ENCODE results near the gene CCDC77. TPM values are rescaled to one million over a fixed set of nuclear protein-coding genes. Genes with fewer than 3 reads are reported as not detected.

Gene CCDC77
- total RNA-seq, 1 donor from 2014 or later, result 17.1 TPM

- Mint-ChIP-seq H3K27me3 (ENCODE audit: unreplicated experiment) (peaks cover 4% of the 10 kb centered on the region), H3K27ac (ENCODE audit: unreplicated experiment) (no peak overlapping the region)
Observed at GRCh38 chr12:450438-450837, 49.0 kb downstream of the CCDC77 start.

GRCh38 chr12:452667-453210 lies 51.3 kb downstream of the CCDC77 start:
- no peak for DNase-seq
- peaks cover 2% of the 10 kb centered on the region for H3K9me3 Mint-ChIP-seq (ENCODE audit: unreplicated experiment)
- no peaks in the 10 kb centered on the region for H3K36me3 Mint-ChIP-seq (ENCODE audit: unreplicated experiment)

More at GRCh38 chr12:450438-450837, 49.0 kb downstream of the CCDC77 start:
- Mint-ChIP-seq H3K36me3 (ENCODE audit: unreplicated experiment) (no peaks in the 10 kb centered on the region), H3K4me3 (ENCODE audit: unreplicated experiment) (no peak overlapping the region), H3K4me1 (ENCODE audit: low read depth, unreplicated experiment) (no peaks in the 10 kb centered on the region), H3K9me3 (ENCODE audit: unreplicated experiment) (peaks cover 2% of the 10 kb centered on the region)
- TF ChIP-seq, protein P1, sequence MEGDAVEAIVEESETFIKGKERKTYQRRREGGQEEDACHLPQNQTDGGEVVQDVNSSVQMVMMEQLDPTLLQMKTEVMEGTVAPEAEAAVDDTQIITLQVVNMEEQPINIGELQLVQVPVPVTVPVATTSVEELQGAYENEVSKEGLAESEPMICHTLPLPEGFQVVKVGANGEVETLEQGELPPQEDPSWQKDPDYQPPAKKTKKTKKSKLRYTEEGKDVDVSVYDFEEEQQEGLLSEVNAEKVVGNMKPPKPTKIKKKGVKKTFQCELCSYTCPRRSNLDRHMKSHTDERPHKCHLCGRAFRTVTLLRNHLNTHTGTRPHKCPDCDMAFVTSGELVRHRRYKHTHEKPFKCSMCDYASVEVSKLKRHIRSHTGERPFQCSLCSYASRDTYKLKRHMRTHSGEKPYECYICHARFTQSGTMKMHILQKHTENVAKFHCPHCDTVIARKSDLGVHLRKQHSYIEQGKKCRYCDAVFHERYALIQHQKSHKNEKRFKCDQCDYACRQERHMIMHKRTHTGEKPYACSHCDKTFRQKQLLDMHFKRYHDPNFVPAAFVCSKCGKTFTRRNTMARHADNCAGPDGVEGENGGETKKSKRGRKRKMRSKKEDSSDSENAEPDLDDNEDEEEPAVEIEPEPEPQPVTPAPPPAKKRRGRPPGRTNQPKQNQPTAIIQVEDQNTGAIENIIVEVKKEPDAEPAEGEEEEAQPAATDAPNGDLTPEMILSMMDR (IDR thresholded peaks at IDR 0.05; ENCODE audit: partially characterized antibody, unreplicated experiment), result no peak
- DNase-seq, result no peak

DNA sequence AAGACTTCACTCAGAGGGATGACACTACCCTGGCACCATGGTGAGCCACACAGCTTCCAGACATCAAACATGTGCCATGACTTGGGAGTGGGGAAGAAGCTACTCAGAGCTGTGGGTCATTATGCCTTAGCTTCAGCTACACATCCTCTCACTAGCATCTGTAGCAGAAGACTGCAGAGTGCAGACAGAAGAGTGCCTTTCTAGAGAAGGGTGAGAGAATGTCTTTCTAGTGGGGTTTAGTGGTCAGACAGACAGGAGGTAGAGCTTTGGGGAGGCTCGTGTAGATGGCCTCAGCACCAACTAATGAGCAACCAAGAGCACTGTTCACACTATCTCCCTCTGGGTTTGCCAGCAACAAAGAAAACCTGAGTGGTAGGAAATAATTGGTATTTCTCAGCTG lies 53.4 kb downstream of the CCDC77 start:
- no peak for DNase-seq
- Mint-ChIP-seq H3K27ac (ENCODE audit: unreplicated experiment) (no peak overlapping the region), H3K4me3 (ENCODE audit: unreplicated experiment) (no peak overlapping the region), H3K9me3 (ENCODE audit: unreplicated experiment) (peaks cover 2% of the 10 kb centered on the region), H3K4me1 (ENCODE audit: low read depth, unreplicated experiment) (no peaks in the 10 kb centered on the region), H3K36me3 (ENCODE audit: unreplicated experiment) (no peaks in the 10 kb centered on the region), H3K27me3 (ENCODE audit: unreplicated experiment) (peaks cover 12% of the 10 kb centered on the region)
- TF ChIP-seq, protein P1 (IDR thresholded peaks at IDR 0.05; ENCODE audit: partially characterized antibody, unreplicated experiment), result no peak

More at GRCh38 chr12:452667-453210, 51.3 kb downstream of the CCDC77 start:
- Mint-ChIP-seq H3K27me3 (ENCODE audit: unreplicated experiment) (peaks cover 4% of the 10 kb centered on the region), H3K27ac (ENCODE audit: unreplicated experiment) (no peak overlapping the region), H3K4me3 (ENCODE audit: unreplicated experiment) (no peak overlapping the region), H3K4me1 (ENCODE audit: low read depth, unreplicated experiment) (no peaks in the 10 kb centered on the region)
- TF ChIP-seq, protein P1 (IDR thresholded peaks at IDR 0.05; ENCODE audit: partially characterized antibody, unreplicated experiment), result peak; percentile 63

- no peak for DNase-seq
- peaks cover 12% of the 10 kb centered on the region for H3K27me3 Mint-ChIP-seq (ENCODE audit: unreplicated experiment)
- H3K4me1 Mint-ChIP-seq (ENCODE audit: low read depth, unreplicated experiment), result no peaks in the 10 kb centered on the region
- no peaks in the 10 kb centered on the region for H3K36me3 Mint-ChIP-seq (ENCODE audit: unreplicated experiment)
- no peak overlapping the region for H3K4me3 Mint-ChIP-seq (ENCODE audit: unreplicated experiment)
- TF ChIP-seq, protein P1 (IDR thresholded peaks at IDR 0.05; ENCODE audit: partially characterized antibody, unreplicated experiment), result no peak
- no peak overlapping the region for H3K27ac Mint-ChIP-seq (ENCODE audit: unreplicated experiment)
- peaks cover 2% of the 10 kb centered on the region for H3K9me3 Mint-ChIP-seq (ENCODE audit: unreplicated experiment)
Observed at GRCh38 chr12:455821-456220, 54.4 kb downstream of the CCDC77 start.

DNA sequence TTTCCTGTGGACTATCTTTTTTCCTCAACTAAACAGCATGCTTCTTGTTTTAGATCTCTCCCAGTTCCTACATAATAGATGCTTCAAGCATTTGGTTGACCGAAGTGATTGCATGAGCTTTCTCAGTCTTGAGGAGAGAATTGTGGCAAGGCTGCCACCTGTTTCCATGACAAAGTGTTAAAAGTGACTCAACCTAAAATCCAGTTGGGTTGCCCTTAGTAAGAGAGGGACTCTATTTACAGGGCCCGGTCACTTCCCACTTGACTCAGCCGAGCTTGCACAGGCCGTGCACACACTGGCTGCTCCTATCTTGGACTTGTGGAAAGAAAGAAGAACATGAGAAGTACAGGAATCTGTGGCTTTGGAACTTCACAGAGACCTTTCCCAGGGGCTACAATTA lies 56.2 kb downstream of the CCDC77 start:
- Mint-ChIP-seq H3K27me3 (ENCODE audit: unreplicated experiment) (peaks cover 22% of the 10 kb centered on the region), H3K27ac (ENCODE audit: unreplicated experiment) (no peak overlapping the region), H3K4me3 (ENCODE audit: unreplicated experiment) (no peak overlapping the region), H3K4me1 (ENCODE audit: low read depth, unreplicated experiment) (peaks cover 3% of the 10 kb centered on the region), H3K9me3 (ENCODE audit: unreplicated experiment) (peaks cover 6% of the 10 kb centered on the region), H3K36me3 (ENCODE audit: unreplicated experiment) (no peaks in the 10 kb centered on the region)
- TF ChIP-seq, protein P1 (IDR thresholded peaks at IDR 0.05; ENCODE audit: partially characterized antibody, unreplicated experiment), result no peak
- DNase-seq, result no peak
